Measurements from ENCODE around the gene MIB2. TPM values are rescaled to one million over a fixed set of nuclear protein-coding genes. Genes with fewer than 3 reads are reported as not detected.

Gene MIB2
- total and polyA plus RNA-seq, 10 of the 15 experiments (the other 5 are each of a cell fraction or from before 2014, with no cell fraction given) = 0.42 to 26.8 (median 10.9) TPM; not detected in 1

DNA sequence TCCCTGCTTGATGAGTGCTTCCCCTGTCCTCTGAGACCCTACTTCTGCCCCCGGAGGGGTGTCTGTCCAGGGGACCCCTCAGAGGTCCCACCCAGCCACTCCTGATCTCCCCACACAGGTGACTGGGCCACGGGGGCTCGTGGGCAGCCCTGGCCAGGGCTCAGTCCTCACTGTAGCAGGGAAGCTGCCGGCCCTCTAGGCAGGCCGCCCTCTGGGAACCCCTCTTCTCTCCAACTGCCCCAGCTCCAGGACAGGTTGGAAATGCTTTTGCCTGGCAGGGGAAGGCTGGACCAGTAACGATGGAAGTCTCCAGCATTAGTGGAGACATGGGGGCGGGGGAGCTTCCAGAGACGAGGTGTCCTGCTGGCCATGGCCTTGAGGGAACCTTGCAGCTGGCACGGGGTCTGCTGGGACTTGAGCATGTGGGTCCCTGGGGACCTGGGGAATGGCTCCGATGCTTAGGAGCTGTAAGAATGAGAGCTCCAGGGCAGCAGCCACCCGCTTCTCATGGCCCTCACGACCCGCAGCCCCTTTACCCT lies 12.3 kb upstream of the MIB2 start:
- H3K9ac ChIP-seq (ENCODE audit: control insufficient read depth, insufficient read depth, low read length) = no peak overlapping the region
- DNase-seq (ENCODE audit: low read depth, low spot score) = no peak
- BruUV-seq (replicated peaks) = no TSS peak
- in situ Hi-C loops (cut with MboI) = no loop called here
- TF ChIP-seq CREM (IDR thresholded peaks at IDR 0.05; ENCODE audit: low read depth) = no peak
- TF ChIP-seq SIN3A (IDR thresholded peaks at IDR 0.05; ENCODE audit: low read depth, low read length) = no peak
- no peak for TF ChIP-seq BRCA1 (IDR thresholded peaks at IDR 0.05; ENCODE audit: low read depth, low read length)
- TF ChIP-seq PAX5 (IDR thresholded peaks at IDR 0.05; ENCODE audit: borderline replicate concordance, low read depth, low read length) = no peak
- no peak for TF ChIP-seq ZNF274 (IDR thresholded peaks at IDR 0.05; ENCODE audit: insufficient read depth, insufficient read length)
- TF ChIP-seq KAT2A (conservative IDR thresholded peaks at IDR 0.05; ENCODE audit: control insufficient read depth, low read depth, low read length) = no peak
- TF ChIP-seq, protein P1, sequence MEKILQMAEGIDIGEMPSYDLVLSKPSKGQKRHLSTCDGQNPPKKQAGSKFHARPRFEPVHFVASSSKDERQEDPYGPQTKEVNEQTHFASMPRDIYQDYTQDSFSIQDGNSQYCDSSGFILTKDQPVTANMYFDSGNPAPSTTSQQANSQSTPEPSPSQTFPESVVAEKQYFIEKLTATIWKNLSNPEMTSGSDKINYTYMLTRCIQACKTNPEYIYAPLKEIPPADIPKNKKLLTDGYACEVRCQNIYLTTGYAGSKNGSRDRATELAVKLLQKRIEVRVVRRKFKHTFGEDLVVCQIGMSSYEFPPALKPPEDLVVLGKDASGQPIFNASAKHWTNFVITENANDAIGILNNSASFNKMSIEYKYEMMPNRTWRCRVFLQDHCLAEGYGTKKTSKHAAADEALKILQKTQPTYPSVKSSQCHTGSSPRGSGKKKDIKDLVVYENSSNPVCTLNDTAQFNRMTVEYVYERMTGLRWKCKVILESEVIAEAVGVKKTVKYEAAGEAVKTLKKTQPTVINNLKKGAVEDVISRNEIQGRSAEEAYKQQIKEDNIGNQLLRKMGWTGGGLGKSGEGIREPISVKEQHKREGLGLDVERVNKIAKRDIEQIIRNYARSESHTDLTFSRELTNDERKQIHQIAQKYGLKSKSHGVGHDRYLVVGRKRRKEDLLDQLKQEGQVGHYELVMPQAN (conservative IDR thresholded peaks at IDR 0.05) = no peak
- TF ChIP-seq MEF2A (IDR thresholded peaks at IDR 0.05; ENCODE audit: insufficient read depth, low read depth, low read length) = no peak
- no peak for TF ChIP-seq SMAD1 (IDR thresholded peaks at IDR 0.05; ENCODE audit: low read depth, partially characterized antibody)
- TF ChIP-seq PML (IDR thresholded peaks at IDR 0.05; ENCODE audit: low read length) = no peak
- TF ChIP-seq JUNB (IDR thresholded peaks at IDR 0.05) = no peak
- no peak for TF ChIP-seq SREBF2 (IDR thresholded peaks at IDR 0.05; ENCODE audit: low read length)
- intact Hi-C loops (cut with micrococcal nuclease; ENCODE audit: unreplicated experiment) = no loop called here
- no peaks in the 10 kb centered on the region for H3K79me2 ChIP-seq (ENCODE audit: control insufficient read depth, insufficient read depth, low read length)
- H3K9me3 ChIP-seq (replicated peaks; ENCODE audit: control insufficient read depth, insufficient read depth, low read length) = no peaks in the 10 kb centered on the region
- RAD21 ChIA-PET (ENCODE audit: unreplicated experiment) = no interaction called here
- H3K27ac ChIP-seq (ENCODE audit: control insufficient read depth, insufficient read depth) = peak overlapping the region; percentile 43; the same call in 1 of the 2 replicates
- POLR2A ChIA-PET = no interaction called here
- no peak overlapping the region for H3K4me3 ChIP-seq
- H3K4me2 ChIP-seq (ENCODE audit: control insufficient read depth, insufficient read depth) = peak overlapping the region; percentile 71
- SMC1A ChIA-PET (ENCODE audit: uncharacterized antibody, unreplicated experiment) = interaction anchor here (1.2 to 1.5 kb wide), 2 partner anchors 11 to 26 kb away, joined by 3 to 9 read pairs; no protein-coding TSS in a partner anchor
- H2AFZ ChIP-seq (ENCODE audit: control insufficient read depth, low read depth, low read length) = no peak overlapping the region
- 18% methylated on average over 13 of the region's 13 CpGs for WGBS (ENCODE audit: insufficient coverage, insufficient replicate concordance, low lambda C conversion rate, missing lambda C conversion rate)
- peak; percentile 9 for ATAC-seq
- CTCF ChIA-PET = interaction anchor here (1.0 kb wide), 1 partner anchor 33 kb away, joined by 5 read pairs; no protein-coding TSS in a partner anchor
- H3K27me3 ChIP-seq (replicated peaks in 1 of 2; ENCODE audit: control insufficient read depth in 2 of 2, insufficient read depth in 2 of 2, low read length in 1 of 2) = no peaks in the 10 kb centered on the region; a peak in 2 of 4 replicates
- peaks cover 34% of the 10 kb centered on the region for H3K4me1 ChIP-seq (ENCODE audit: control insufficient read depth, insufficient read depth, low read length)
- no peaks in the 10 kb centered on the region for H3K36me3 ChIP-seq (ENCODE audit: control insufficient read depth in 2 of 2, insufficient read depth in 2 of 2, low read length in 1 of 2)
- FAIRE-seq = no peak
- no peaks in the 10 kb centered on the region for H4K20me1 ChIP-seq (ENCODE audit: control insufficient read depth, insufficient read depth)
